GM12891 (cell line): ENCODE measurements around the gene GABARAPL2.

Experiments used
- POLR2A ChIP-seq: IDR thresholded peaks from 2 replicates; pipeline ENCODE4 v1.6.1; 2011; ENCODE audit warnings: low read depth, low read length, control low read depth
- POLR2AphosphoS5 ChIP-seq: IDR thresholded peaks from 2 replicates; pipeline ENCODE4 v1.6.1; 2011; ENCODE audit warnings: low read depth, low read length, control low read depth
- POU2F2 ChIP-seq: IDR thresholded peaks from 2 replicates; pipeline ENCODE4 v1.6.1; 2011; ENCODE audit warnings: low read depth, mild to moderate bottlenecking, control low read depth, low read length, moderate library complexity

- TF ChIP-seq POLR2A (no peak), POU2F2 (no peak), POLR2AphosphoS5 (no peak)
Measured at GRCh38 chr16:75532791-75533190, 33.4 kb upstream of the GABARAPL2 start.
